NCI-H82 (cell line): ENCODE results near the gene IPO13.

Experiments used
- DNase-seq: peaks from one replicate; lab custom pipeline; 2025; lab: John Stamatoyannopoulos, UW

IPO13 gene

DNA sequence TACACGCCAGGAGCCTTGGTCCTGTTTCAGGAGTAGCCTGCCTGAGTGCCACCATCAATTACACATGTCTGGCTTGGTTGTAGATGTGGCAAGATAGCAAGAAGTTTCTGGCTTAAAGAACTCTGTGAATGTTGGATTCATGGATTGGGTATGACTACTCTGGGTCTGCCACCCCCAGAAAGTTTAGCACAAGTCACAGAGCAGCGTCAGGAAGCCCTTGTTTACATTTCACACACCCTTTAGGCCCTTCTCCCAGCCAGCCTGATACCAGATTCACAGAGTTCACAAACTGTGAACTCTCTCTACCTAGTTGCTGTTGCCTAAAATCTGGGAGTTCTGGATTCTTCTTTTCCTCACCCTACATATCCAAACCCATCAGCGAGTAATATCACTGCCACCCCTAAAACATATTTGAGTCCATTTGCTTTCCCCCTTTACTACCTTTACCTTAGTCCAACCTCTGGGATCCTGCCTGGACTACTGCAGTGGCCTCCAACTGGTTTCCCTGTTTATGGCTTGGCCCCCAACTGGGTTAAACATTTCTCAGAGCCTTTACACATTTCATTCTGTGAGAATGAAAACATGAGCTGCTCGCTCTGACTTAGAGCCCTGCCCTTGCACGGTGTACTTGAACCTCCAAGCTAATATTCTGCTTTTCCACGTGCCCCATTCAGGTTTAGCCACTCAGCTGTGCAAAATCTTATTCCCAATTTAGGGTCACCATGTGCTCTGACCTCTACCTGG, 40.6 kb downstream of the IPO13 start:
- DNase-seq, result no peak

- DNase-seq, result peak; percentile 59
These were observed 43.8 kb downstream of the IPO13 start for GRCh38 chr1:43990271-43991199.

- DNase-seq, result no peak
These were observed 44.4 kb downstream of the IPO13 start for GRCh38 chr1:43991200-43991475.

GRCh38 chr1:43991476-43992231, 44.9 kb downstream of the IPO13 start, which contains the start of gene CCDC24:
TSS of gene CCDC24 (plus strand) at chr1:43991599. CDS start at chr1:43991879, 280 bp downstream.
- DNase-seq, result peak; percentile 83

- DNase-seq, result no peak
These were observed 45.7 kb downstream of the IPO13 start for GRCh38 chr1:43992232-43992995.

GRCh38 chr1:43993206-43993914, 46.6 kb downstream of the IPO13 start:
- DNase-seq, result no peak

GRCh38 chr1:43994071-43994470, 47.3 kb downstream of the IPO13 start:
- no peak for DNase-seq

DNA sequence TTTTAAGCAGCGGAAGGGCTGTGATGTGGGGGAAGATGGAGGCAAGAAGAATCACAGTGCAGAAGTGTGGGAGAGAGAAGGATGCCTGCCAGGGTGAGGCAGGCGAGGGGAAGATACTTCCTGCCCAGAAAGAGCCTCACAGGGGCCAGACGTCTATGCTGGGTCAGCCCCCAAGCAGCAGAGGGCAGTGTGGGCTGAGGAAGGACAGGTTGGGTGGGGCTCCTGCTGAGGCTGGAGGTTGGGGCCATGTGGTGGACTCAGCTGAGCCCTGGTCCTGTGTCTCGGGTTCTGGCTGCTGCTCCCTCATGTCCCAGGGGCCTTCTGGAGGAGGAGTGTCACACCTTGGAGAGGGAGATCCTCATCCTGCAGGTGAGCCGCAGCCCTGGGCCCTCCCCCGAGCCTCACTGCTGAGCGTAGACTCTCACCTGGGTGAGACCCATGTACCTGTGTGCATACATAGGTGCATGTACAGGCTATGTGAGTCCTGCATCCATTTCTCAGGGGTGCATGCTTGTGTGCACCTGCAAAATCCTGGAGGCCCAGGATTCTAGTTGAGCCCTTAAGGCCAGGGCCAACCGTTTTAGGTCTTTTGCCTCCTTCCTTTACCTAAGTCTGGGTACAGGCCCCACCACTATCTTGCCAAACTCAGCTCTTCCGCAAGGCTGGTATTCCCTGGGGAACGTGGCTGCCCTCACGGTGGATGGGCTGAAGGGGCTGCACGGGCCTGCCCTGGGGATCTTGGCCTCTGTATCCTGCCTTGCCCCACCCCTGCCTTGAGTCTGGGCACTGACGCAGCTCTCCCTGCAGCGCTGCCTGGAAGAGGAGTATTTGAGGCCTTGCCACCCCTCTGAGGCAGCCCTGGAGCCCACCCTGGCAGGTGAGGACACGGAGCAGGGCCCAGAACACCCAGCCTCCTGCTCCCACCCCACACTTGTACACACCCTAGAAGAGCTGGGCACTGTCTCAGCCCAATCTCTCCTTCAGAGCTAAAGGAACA, 48.3 kb downstream of the IPO13 start:
- DNase-seq, result peak; percentile 79

GRCh38 chr1:43995984-43996732, 49.4 kb downstream of the IPO13 start:
- no peak for DNase-seq

- no peak for DNase-seq
These were observed 50.0 kb downstream of the IPO13 start for GRCh38 chr1:43996733-43997115.

DNA sequence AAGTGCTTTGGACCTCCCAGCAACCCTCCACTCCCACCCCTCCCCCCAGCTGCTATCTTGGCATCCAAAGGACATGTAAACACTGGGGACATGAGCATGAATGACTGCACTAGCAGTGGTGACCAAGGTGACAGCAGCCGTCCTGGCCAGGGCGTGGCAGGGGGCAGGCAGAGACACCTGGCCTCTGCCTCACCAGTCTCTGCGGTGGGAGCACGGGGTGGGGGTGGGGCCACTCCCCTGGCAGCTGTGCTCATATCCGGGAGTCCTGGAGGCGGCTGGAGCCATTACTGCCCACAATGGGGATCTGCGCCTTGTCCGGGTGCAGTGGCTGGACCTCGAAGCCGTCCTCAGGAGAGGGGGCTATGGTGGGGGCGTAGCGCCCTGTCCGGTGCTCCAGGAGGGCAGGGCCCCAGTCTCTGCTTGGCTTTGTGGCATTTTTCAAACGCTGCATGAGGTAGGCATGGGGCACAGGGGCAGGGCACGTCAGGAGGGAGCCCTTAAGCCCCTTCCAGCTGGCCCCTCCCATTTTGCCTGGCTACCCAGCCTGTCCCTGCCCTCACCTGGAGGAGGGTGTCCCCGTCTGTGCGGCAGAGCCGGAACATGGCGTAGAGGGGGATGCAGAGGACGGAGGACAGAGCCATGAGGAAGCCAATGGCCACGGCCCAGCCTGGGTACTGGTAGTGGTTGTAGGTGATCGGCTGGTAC, 50.7 kb downstream of the IPO13 start:
- DNase-seq, result no peak

DNA sequence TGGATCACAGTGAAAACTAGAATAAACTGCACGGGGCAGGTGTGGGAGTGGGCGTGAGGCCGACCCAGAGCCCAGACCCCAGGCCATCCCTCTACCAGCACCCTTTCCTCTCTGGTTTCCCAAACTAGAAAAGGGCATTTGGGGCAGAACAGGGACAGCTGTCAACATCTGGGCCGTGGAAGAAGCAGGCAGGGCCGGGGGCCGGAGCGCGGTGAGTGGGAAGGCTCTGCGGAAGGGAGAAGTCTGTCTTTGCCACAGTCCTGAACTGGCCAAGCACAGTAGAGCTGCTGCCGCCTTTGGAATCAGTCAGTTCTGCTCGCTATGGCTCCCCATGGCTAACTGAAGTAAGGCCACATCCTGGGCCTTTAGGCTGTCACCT, 51.2 kb downstream of the IPO13 start:
- DNase-seq, result no peak

DNA sequence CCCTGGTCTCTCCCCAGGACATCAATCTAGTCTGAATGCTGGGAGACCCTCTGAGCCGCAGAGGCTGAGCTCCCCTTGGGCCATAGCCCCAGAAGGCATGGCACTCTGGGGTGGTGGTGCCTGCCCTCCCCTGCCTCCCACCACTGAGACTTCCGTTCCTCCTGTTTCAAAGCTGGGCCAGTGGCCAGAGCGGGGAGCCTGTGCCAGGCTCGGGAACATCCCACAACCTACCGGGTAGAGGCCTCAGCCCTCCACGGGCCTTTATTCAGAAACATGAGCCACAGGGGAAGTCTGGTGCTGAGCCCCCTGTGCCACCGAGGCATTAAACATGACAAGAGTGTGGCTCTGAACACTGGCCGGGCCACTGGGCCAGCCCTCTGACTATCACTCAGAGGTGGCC, 52.7 kb downstream of the IPO13 start:
- DNase-seq, result no peak

DNA sequence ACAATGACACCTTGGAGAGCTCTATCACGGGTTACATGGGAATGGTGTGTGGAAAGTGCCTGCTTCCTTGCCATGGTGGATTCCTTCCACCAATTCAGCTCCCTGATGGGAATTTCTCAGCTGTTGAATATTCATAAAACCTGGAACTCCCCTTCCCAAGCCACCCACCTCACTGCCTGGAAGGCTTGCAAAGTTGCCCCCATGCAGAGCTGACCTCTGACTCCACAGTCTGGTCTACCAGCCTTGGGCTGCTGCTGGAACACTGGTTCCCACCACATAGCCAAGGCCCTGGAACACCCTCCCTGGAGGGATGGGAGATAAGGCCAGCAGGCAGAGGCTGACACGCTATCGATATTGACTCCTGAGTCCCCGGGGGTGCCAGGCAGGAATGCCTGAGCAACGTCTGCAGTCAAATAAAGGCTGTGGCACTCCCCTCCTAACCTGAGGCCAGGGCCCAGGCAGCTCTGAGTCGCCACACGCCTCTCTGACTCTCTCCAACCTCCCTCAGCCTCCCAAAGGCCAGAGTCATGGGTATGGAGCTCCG, 53.4 kb downstream of the IPO13 start:
- DNase-seq, result no peak

- no peak for DNase-seq
These were observed 55.4 kb downstream of the IPO13 start for GRCh38 chr1:44002165-44002564.

DNA sequence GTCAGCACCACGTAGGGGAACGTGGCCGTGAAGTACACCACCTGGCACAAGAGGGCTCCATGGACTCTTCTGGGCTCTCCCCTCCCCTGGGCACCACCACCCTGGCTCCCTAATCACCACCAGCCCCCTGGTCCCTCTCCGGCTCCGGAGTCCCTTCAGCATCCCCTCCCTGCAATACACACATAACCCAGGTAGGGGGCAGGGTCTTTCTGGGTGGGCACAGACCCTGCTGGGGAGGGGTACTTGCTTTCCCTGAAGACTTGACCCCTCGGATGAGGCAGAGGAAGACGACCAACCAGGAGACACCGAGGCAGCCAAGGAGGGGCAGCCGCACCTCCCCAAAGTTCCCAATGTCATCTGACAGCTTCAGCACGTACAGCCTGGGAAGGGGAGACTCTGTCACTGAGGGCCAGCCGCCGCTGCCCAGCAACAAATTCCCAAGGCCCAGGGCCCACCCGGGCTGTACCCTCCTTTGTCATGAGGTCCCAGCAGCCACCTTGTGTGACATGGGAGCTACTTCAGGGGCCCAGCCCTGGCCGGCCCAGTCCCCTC, 55.9 kb downstream of the IPO13 start:
- no peak for DNase-seq

- DNase-seq, result no peak
These were observed 61.5 kb downstream of the IPO13 start for GRCh38 chr1:44008259-44008658.

- DNase-seq, result no peak
These were observed 64.3 kb downstream of the IPO13 start for GRCh38 chr1:44010935-44011471.
